ENCODE measurements around the gene ALS2CL.
"Not testable (repeated sequence)": the region's sequence is repeated elsewhere in the genome, so short reads cannot be mapped to it uniquely, and the experiment has no call there.

The ALS2CL gene

DNA sequence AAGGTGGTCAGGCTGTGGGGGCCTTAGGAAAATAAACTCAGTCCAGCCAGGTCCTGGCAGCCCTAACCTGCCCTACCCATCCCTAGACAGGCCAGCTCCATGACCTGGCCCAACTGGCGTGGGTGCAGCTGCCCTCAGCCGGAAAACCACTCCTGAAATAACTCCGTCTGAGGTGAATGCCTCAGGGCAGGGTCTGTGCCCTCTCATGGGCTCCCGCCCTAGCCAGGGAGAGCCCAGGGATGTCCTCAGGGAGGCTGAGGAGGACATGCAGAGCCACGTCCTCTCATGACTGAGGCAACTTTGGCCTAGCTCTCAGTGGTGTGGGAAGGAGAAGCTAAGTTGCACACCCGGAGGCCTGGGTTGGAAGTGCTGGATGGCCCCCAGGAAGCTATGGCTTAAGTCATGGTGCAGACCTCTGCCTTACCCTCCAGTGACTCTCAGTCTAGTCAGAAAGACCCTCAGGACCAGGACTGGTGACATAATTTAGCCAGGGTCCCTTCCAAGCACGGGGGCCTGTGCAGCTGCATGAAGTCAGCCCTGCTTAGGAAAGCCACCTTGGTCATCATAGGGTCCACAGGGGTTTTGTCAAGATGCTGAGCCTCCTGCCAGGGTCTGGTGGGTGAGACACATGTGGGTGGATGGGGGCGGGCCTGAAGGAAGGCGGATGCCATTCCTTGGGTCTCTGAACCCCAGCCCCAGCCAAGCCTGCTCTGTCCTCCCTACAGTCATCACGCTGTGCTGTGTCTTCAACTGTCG lies 15.1 kb upstream of the ALS2CL start:
- FAIRE-seq (no peak), DNase-seq (ENCODE audit: insufficient read length) (no peak)
- no peak for TF ChIP-seq POLR2AphosphoS5 (IDR thresholded peaks at IDR 0.05; ENCODE audit: low read depth, low read length)
- TF ChIP-seq TAF1 (IDR thresholded peaks at IDR 0.05; ENCODE audit: borderline replicate concordance, low read depth, low read length): no peak
- no peak for TF ChIP-seq POLR2A (IDR thresholded peaks at IDR 0.05; ENCODE audit: low read depth, low read length)

DNA sequence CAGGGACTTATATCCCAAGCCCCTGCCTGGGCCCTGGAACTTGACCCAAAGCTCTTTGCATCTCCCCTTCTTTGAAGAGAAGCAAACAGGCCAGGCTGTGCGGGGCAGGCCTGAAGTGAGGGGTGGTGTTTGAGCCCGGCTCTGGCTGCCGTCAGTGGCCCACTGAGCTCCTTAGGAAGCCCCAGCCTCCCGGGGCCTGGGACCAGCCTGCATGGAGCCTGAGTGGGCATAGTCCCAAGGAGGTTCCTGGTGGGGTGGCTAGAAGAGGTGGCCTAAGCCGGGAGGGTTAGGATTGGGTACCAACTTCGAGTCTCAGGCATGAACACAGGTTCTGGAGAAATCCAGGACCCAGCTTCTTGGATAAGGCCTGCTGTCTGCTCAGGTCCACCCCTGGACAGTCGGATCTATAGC lies 14.1 kb upstream of the ALS2CL start:
- DNase-seq (ENCODE audit: insufficient read length): no peak
- no peak for TF ChIP-seq POLR2A (IDR thresholded peaks at IDR 0.05; ENCODE audit: low read depth, low read length)
- TF ChIP-seq TAF1 (IDR thresholded peaks at IDR 0.05; ENCODE audit: borderline replicate concordance, low read depth, low read length): no peak
- TF ChIP-seq POLR2AphosphoS5 (IDR thresholded peaks at IDR 0.05; ENCODE audit: low read depth, low read length): no peak
- no peak for FAIRE-seq

DNA sequence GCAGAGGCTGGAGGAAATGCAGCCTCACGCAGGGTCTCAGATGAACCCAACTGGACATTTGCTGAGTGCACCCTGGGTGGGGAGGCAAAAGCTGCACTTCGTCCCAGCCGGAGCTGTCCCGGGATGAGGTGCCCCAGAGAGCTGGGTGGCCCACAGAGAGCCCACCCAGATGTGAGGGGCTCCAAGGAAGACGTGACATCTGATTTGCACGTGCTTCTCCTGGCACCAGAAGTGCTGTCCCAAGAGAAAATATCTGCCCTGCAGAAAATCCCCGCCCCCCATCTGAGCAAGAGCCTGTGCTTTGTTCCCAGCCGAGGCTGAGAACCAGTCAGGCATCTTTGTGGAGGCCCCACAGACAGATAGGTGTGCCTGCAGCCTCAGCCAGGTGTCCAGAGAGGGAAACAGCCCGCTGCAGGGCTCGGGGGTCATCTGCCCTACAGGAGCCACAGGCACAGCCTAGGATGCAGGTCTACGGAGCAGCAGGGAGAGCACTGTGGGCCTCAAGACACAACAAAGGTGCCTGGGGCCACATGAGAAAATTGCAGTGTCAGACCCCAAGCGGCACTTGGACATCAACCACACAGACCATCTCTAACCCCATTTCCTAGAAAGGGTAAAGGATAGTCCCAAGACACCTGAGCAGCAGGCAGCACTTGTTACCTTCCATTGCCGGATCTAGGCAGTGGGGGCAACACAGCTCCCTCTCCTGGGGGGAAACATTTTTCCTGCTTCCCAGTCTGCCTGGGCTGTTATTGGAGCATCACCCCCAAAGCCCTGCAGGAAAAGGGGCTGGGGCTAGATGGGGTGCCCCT lies 13.5 kb upstream of the ALS2CL start:
- no peak for DNase-seq (ENCODE audit: insufficient read length)
- FAIRE-seq: no peak
- TF ChIP-seq TAF1 (IDR thresholded peaks at IDR 0.05; ENCODE audit: borderline replicate concordance, low read depth, low read length): no peak
- TF ChIP-seq POLR2A (IDR thresholded peaks at IDR 0.05; ENCODE audit: low read depth, low read length): no peak
- no peak for TF ChIP-seq POLR2AphosphoS5 (IDR thresholded peaks at IDR 0.05; ENCODE audit: low read depth, low read length)

DNA sequence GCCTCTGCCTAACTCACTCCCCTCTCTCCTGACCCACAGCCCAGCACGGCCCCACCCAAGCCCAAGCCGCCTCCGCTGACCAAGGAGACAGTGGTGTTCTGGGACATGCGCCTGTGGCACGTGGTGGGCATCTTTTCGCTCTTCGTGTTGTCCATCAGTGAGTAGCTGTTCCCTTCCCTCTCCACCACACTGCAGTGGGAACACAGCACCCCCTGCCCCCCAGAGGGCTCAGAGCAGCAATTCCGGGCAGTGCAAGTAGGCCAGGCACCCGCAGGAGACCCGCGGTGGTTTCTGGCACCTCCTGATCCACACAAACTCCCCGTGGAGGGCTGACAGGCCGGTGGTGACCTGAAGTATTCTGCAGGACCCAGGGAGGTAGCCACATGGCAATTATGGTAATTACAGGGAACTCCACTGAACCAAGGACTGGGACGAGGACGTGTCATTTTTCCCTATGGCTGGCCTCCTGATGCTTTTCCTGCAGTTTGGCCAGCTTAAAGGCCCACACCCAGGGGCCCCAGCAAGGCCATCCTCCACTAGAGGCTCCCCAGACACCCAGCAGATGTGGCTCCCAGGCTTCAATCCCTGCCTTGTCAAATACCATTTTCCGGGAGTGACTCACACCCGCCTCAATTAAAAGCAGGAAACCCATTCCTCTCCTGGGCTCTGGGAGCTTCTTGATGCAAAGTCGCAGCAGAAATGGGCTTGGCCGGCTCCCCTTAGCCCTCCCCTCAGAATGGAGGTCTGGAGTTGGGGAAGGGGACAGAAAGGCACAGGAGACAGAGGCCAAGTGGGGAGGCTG lies 12.5 kb upstream of the ALS2CL start:
- no peak for TF ChIP-seq POLR2AphosphoS5 (IDR thresholded peaks at IDR 0.05; ENCODE audit: low read depth, low read length)
- DNase-seq (ENCODE audit: insufficient read length) (no peak), FAIRE-seq (no peak)

DNA sequence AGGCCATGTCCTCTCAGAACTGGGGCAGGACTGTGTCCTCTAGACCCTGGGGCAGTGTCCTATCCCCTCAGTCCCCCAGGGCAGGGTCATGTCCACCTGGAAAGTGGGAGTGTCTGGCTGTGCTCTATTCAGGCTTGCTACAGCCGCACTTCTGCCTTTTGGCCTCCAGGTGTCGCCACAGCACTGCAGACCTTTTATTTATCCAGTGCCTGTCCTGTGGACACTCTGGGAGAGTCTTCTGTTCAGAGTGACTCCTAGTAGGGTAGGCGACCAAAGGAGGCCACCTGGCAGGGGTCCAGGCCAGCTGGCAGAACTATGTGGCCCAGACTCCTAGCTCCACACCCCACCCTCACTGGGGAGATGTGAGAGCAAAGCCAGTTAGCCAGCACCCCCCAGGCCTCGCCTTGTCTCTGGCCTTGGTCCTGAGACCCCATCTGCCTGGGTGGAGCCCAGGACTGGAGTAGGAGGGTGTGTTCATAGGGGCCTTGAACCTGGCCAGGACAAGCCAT lies 11.6 kb upstream of the ALS2CL start:
- TF ChIP-seq TAF1 (IDR thresholded peaks at IDR 0.05; ENCODE audit: borderline replicate concordance, low read depth, low read length) (no peak), POLR2AphosphoS5 (IDR thresholded peaks at IDR 0.05; ENCODE audit: low read depth, low read length) (no peak), POLR2A (IDR thresholded peaks at IDR 0.05; ENCODE audit: low read depth, low read length) (no peak)
- FAIRE-seq (peak; percentile 96), DNase-seq (ENCODE audit: insufficient read length) (peak; percentile 62)

DNA sequence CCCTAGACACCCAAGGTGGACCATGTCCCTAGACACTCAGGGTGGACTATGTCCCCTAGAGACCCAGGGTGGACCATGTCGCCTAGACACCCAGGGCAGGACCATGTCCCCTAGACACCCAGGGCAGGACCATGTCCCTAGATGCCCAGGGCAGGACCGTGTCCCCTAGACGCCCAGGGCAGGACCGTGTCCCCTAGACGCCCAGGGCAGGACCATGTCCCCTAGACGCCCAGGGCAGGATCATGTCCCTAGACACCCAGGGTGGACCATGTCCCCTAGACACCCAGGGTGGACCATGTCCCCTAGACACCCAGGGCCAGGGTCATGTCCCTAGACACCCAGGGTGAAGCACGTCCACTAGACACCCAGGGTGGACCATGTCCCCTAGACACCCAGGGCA lies 10.9 kb upstream of the ALS2CL start:
- not testable (repeated sequence) for FAIRE-seq; DNase-seq (ENCODE audit: insufficient read length)

DNA sequence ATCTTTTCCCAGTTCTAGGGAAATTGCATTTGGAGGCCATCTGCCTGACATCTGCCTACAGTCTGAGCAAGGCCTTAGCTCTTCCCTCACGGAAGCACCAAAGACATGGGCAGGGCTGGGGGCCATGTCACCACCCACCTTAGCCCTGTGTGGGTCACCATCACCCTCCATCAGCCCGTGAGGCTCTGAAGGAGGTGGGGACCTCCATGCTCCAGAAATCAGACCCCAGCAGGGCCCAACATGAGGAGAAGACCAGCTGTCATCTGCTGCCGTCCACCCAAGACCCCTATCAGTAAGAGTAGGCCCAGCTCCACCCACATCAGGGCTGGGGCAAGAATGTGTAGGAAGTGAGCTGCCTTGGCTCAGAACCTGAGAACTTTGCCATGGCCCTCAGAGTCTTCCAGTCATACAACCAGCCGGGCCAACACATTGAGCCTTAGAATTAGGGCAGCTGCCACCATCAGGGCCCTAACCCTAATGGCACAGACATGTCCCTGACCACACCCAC lies 9.6 kb upstream of the ALS2CL start:
- DNase-seq (ENCODE audit: insufficient read length): no peak
- no peak for FAIRE-seq
- TF ChIP-seq POLR2A (IDR thresholded peaks at IDR 0.05; ENCODE audit: low read depth, low read length) (no peak), POLR2AphosphoS5 (IDR thresholded peaks at IDR 0.05; ENCODE audit: low read depth, low read length) (no peak), TAF1 (IDR thresholded peaks at IDR 0.05; ENCODE audit: borderline replicate concordance, low read depth, low read length) (no peak)

DNA sequence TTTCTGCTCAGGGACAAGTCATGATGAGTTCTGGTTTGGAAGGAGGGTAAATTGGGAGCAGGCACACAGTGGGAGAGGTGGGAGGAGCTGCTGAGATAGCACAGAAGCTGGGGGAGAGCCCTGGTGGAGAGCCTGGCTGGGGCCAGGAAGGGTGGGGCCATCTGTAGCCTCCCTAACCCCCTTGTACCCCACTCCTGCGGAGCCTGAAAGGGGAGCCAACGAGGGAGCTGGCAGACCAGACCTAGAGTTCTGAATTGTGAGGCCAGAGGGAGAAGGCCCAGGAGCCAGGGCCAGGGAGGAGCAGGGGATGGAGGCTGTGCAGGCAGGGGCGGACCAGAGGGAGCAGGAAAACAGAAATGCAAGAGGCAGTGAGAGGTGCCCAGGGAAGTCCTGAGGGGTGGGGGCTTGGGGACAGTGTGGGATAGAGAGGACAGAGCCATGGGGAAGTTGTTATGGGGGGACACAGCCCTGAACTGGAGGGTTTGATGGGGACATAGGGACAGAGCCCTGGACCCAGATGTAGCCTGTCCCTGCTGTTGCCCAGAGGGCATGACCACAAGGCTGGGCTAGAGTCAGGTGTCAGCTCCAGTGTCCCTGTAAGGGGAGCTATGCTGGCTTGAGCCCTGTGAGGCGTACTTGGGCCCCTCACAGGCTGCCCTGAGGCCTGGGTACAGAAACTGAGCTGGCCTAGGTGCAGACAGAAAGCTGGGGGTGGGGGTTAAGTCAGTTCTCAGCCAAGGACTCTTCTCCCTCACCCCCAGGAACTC lies 8.9 kb upstream of the ALS2CL start:
- FAIRE-seq (no peak), DNase-seq (ENCODE audit: insufficient read length) (no peak)
- TF ChIP-seq POLR2A (IDR thresholded peaks at IDR 0.05; ENCODE audit: low read depth, low read length) (no peak), TAF1 (IDR thresholded peaks at IDR 0.05; ENCODE audit: borderline replicate concordance, low read depth, low read length) (no peak), POLR2AphosphoS5 (IDR thresholded peaks at IDR 0.05; ENCODE audit: low read depth, low read length) (no peak)

DNA sequence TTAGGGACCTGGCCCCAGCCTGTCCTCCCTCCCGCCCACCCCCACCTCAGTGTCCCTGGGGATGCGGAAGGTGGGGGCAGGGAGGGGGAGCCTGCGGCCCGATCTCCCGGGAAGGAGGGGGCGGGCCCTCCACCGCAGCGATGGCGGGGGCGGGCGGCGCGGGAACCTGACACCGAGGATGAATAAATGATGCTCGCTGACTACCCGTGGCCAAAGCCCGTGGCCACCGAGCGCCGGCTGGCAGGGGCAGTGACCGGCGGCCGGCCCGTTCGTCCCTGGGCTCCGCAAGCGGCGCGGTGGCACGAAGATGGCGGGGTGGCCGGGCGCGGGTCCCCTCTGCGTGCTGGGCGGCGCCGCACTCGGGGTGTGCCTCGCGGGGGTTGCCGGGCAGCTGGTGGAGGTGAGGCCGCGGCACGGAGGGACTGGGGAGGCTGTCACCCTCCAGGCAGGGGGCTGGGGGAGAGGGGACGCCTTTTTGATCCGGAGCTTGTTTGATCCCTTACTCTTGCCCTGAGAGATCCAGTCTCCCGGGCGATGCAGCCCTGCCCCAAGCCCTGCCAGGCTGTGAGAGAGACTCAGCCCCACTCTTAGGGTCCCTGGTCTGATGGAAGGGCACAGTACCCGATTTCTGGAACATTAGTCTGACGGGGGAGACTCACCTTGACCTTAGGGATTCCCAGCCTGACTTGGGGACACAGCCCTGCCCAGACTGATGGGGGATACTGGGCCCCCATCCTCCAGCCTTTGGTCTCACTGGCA lies 7.9 kb upstream of the ALS2CL start, which contains the start of gene TMIE:
TMIE (plus strand) TSS at position 212 of the 759 bp plus-strand sequence; CDS start at position 308, 96 bp downstream.
- DNase-seq (ENCODE audit: insufficient read length) (no peak), FAIRE-seq (no peak)
- TF ChIP-seq POLR2A (IDR thresholded peaks at IDR 0.05; ENCODE audit: low read depth, low read length) (no peak), POLR2AphosphoS5 (IDR thresholded peaks at IDR 0.05; ENCODE audit: low read depth, low read length) (no peak)

DNA sequence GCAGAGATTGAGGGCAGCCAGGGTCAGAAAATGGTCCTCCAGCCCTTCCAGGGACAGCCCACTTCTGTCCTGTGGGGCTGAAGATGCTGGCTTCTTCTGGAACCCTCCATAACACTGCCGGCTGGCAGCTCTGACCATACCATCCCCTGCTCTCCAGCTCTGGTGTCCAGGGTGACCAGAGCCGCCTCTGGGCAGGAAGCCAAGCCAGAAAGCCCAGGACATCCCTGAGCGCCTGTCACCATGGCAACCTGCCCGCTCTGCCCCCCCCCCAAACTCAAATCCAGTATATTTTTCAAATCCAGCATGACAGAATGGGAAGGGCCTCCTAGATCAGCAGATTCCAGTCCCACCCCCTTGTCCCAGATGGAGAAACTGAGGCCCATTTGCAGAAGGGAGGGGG lies 7.3 kb upstream of the ALS2CL start:
- no peak for DNase-seq (ENCODE audit: insufficient read length)
- no peak for FAIRE-seq

More for the DNA sequence above, 7.3 kb upstream of the ALS2CL start:
- no peak for TF ChIP-seq POLR2AphosphoS5 (IDR thresholded peaks at IDR 0.05; ENCODE audit: low read depth, low read length)

All from GM12892 (cell line).